GM23248 (cell line): ENCODE measurements around the gene KIF7. TPM values are rescaled to one million over a fixed set of nuclear protein-coding genes. Genes with fewer than 3 reads are reported as not detected.

ENCODE experiments used
- DNase-seq: peaks from one replicate; pipeline ENCODE4 v3.0.0-alpha.2; 2015
- H2AFZ ChIP-seq: fragments of 200-600 bp; sonication (generic); 2 replicates; pipeline ENCODE4 v1.6.1; 2016; ENCODE audit warnings: antibody characterized with exemption
- H3F3A ChIP-seq: fragments of 200-600 bp; sonication (generic); 2 replicates; pipeline ENCODE4 v1.6.1; 2016; ENCODE audit warnings: mild to moderate bottlenecking, antibody characterized with exemption, mixed run types; ENCODE audit not compliant: insufficient read depth
- H3K27ac ChIP-seq: fragments of 200-600 bp; sonication (generic); 2 replicates; pipeline ENCODE4 v1.5.1; 2016; ENCODE audit warnings: mild to moderate bottlenecking
- H3K27me3 ChIP-seq: fragments of 200-600 bp; sonication (generic); replicated peaks from 2 replicates; pipeline ENCODE4 v1.6.1; 2016; ENCODE audit warnings: mild to moderate bottlenecking; ENCODE audit not compliant: insufficient read depth
- H3K36me3 ChIP-seq: fragments of 200-600 bp; sonication (generic); 2 replicates; pipeline ENCODE4 v1.6.1; 2016; ENCODE audit warnings: low read depth, mild to moderate bottlenecking
- H3K4me1 ChIP-seq: fragments of 200-600 bp; sonication (generic); 2 replicates; pipeline ENCODE4 v1.6.1; 2016; ENCODE audit warnings: mild to moderate bottlenecking; ENCODE audit not compliant: insufficient read depth
- H3K4me2 ChIP-seq: fragments of 200-600 bp; sonication (generic); one replicate; pipeline ENCODE4 v1.6.1; 2016; ENCODE audit warnings: mild to moderate bottlenecking; ENCODE audit not compliant: unreplicated experiment
- H3K4me3 ChIP-seq: fragments of 200-600 bp; sonication (generic); 2 replicates; pipeline ENCODE4 v1.5.1; 2016; ENCODE audit warnings: mild to moderate bottlenecking
- H3K79me2 ChIP-seq: fragments of 200-600 bp; sonication (generic); 2 replicates; pipeline ENCODE4 v1.6.1; 2016; ENCODE audit warnings: mild to moderate bottlenecking; ENCODE audit not compliant: insufficient read depth
- H3K9ac ChIP-seq: fragments of 200-600 bp; sonication (generic); 2 replicates; pipeline ENCODE4 v1.6.1; 2016; ENCODE audit warnings: mild to moderate bottlenecking
- H3K9me2 ChIP-seq: fragments of 200-600 bp; sonication (generic); 2 replicates; pipeline ENCODE4 v1.6.1; 2016; ENCODE audit warnings: mixed run types, mild to moderate bottlenecking, moderate library complexity; ENCODE audit not compliant: insufficient read depth
- H3K9me3 ChIP-seq: fragments of 200-600 bp; sonication (generic); one replicate; pipeline ENCODE4 v1.6.1; 2017; ENCODE audit warnings: low read depth
- H4K20me1 ChIP-seq: fragments of 200-600 bp; sonication (generic); 2 replicates; pipeline ENCODE4 v1.6.0; 2016; ENCODE audit not compliant: insufficient read depth
- EZH2 ChIP-seq: fragments of 200-600 bp; sonication (generic); IDR thresholded peaks from 2 replicates; pipeline ENCODE4 v1.6.1; 2018; ENCODE audit warnings: antibody characterized with exemption, mild to moderate bottlenecking; ENCODE audit not compliant: insufficient read depth, poor library complexity, severe bottlenecking
- EZH2phosphoT487 ChIP-seq: fragments of 200-600 bp; sonication (generic); IDR thresholded peaks from 2 replicates; pipeline ENCODE4 v1.6.1; 2018; ENCODE audit warnings: antibody characterized with exemption, moderate library complexity, mild to moderate bottlenecking, low read depth; ENCODE audit not compliant: insufficient read depth
- WGBS, 2 experiments: methylation state at CpG; one replicate each; pipeline ENCODE4 v1.1.6; 2015 to 2017; ENCODE audit warnings: low lambda C conversion rate in 2 of 2, low coverage in 1 of 2; ENCODE audit errors: missing lambda C conversion rate in 2 of 2; 5-methylcytosine and 5-hydroxymethylcytosine counted together
- in situ Hi-C: fragments of 300-500 bp; cut with MboI; formaldehyde crosslinking; loops from 2 replicates; pipeline ENCODE4 v1.15.0; 2020
- polyA plus RNA-seq: library from polyadenylated mRNA; unstranded; fragments of >200 nt; fragmentation: Nextera tagmentation; extraction: Ambion mirVana; gene quantifications from 2 replicates; pipeline ENCODE4 v1.2.1, GENCODE V29; 2016
- total RNA-seq: library from RNA; depleted of rRNA; stranded (reverse); fragments of >200 nt; shearing (Covaris generic); gene quantifications from 2 replicates; pipeline ENCODE4 v1.2.3, GENCODE V29; 2014

Gene KIF7
- total and polyA plus RNA-seq, 2 experiments from 2014 or later = 6.9 to 30.0 TPM

DNA sequence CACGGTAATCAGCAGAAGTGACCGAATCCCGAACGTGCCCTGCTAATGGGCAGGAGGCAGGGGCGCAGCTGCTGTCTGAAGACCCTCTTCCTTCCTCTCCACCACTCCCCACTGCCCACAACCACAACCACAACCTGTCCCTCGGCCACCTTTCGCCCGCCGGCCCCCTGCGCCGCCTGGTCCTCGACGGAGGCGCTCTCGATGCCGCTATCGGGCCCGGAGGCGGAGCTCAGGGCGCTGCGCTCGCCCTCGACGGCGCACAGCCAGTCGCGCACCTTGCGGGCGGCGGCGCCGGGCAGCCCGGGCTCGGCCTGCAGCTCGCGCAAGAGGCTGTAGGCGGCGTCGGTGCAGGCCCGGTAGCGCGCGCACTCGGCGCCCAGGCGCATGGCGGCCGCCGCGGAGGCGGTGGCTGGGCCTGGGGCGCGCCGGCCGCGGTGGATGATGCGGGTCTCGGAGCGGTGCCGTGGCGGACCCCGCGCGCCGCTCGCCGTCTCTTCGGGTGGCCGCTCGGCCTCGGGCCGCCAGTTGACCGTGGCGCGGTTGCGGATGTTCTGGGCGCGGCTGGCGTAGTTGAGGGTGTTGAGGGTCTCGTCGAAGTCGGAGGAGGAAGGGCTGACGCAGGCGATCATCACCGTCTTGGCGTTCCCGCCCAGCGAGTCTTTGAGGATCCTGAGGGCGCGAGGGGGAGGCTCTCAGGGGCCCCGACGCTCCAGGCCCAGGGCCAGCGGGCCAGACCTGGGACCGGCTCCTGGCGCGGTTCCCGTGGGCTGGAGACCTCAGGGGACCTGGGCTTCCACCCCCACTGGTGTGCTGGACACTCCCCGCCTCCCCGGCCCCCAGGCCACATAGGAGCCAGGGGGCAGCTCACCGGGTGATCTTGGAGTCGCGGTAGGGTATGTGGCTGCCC, 6.9 kb downstream of the KIF7 start:
- no peak for TF ChIP-seq EZH2phosphoT487
- TF ChIP-seq EZH2 = no peak
- in situ Hi-C loops = no loop called here

DNA sequence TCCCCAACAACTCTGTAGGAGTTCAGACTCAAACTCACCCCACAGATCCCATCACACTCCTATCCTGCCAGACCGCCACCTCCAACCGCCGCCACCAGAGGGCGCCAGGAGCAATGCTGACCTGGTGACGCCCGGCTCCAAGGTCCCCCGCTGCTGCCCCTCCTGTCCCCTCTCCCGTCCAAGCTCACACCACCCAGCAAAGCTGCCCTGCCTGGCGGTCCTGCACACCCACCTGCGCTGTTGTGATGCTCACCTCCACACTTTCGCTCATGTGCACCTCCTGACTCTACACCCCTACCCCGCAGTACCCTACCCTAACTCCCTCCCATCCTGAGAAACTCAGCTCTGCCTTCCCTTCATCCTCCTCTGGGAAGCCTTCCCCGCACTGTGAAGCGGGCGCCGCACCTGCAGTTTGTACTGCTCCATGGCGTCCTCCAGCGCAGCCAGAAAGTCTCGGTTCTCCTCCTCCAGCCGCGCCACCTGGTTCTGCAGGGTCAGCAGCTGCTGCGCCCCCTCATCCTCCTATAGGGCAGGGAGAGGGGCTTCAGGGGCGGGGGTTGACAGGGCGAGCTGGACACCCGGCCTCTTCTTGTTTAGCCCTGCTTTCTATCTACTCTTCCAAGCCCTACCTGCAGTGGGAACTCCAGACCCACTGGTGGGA, 7.9 kb downstream of the KIF7 start:
- 55 to 57% methylated on average over 25 of the region's 25 CpGs for WGBS, 2 experiments
- Histone ChIP-seq H2AFZ (no peak overlapping the region), H3K4me3 (no peak overlapping the region), H3K9me3 (no peaks in the 10 kb centered on the region), H3K4me1 (no peaks in the 10 kb centered on the region), H3K36me3 (peaks cover 14% of the 10 kb centered on the region), H3F3A (no peaks in the 10 kb centered on the region), H3K27me3 (no peaks in the 10 kb centered on the region), H3K9ac (no peak overlapping the region), H3K4me2 (no peak overlapping the region), H4K20me1 (no peaks in the 10 kb centered on the region), H3K27ac (no peak overlapping the region), H3K79me2 (peaks cover 24% of the 10 kb centered on the region), H3K9me2 (no peaks in the 10 kb centered on the region)
- in situ Hi-C loops = no loop called here
- DNase-seq = peak; percentile 69
- TF ChIP-seq EZH2phosphoT487 = no peak
- TF ChIP-seq EZH2 = no peak

More for the DNA sequence above, 6.9 kb downstream of the KIF7 start:
- Histone ChIP-seq H4K20me1 (no peaks in the 10 kb centered on the region), H3F3A (no peaks in the 10 kb centered on the region), H3K9me3 (no peaks in the 10 kb centered on the region), H3K27ac (no peak overlapping the region), H2AFZ (no peak overlapping the region), H3K9me2 (no peaks in the 10 kb centered on the region), H3K9ac (no peak overlapping the region), H3K4me1 (no peaks in the 10 kb centered on the region), H3K4me3 (no peak overlapping the region), H3K36me3 (peaks cover 4% of the 10 kb centered on the region; the same call in 1 of the 2 replicates), H3K4me2 (no peak overlapping the region), H3K27me3 (no peaks in the 10 kb centered on the region), H3K79me2 (peaks cover 34% of the 10 kb centered on the region)
- WGBS, 2 experiments = 96 to 97% methylated on average over 83 to 102 of the region's 102 CpGs
- no peak for DNase-seq

DNA sequence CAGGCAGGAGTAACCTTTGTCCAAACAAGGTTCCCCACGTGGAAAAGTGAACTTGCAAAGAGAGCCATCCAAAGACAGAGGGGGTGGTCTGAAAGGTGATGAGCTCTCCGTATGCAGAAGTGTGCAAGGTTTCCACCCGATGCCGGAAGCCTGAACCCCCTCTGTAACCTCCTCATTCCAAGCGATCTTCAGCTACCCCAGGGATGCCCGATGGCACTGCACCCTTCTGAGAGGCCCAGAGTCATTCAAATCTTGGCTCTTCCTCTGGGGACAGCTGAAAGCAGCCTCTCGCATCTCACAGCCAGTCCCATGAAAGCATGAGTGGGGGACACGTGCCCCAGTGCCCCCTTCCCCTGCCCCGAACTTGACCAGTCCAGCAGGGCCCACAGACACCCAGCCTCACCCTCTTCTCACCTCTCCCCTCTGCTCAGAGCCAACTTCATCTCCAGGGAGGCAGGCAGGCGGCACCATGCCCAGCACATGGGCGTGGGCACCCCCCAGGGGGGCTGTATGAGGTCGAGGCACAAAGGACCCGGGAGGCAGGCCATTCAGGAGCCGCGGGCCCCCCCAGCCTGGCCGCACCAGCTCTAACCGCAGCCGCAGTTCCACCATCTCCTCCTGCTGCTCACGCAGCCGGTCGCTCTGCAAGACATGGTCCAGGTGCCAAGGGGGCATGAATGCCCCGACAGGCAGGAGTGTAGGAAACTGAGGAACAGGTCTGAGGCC, 8.7 kb downstream of the KIF7 start:
- Histone ChIP-seq H3K4me3 (no peak overlapping the region), H3K4me1 (no peaks in the 10 kb centered on the region), H3K9me2 (no peaks in the 10 kb centered on the region), H3K79me2 (peaks cover 16% of the 10 kb centered on the region), H3F3A (no peaks in the 10 kb centered on the region), H3K9ac (no peak overlapping the region), H4K20me1 (no peaks in the 10 kb centered on the region), H2AFZ (no peak overlapping the region), H3K36me3 (peaks cover 14% of the 10 kb centered on the region), H3K27ac (no peak overlapping the region), H3K9me3 (no peaks in the 10 kb centered on the region), H3K4me2 (no peak overlapping the region), H3K27me3 (no peaks in the 10 kb centered on the region)
- no peak for DNase-seq
- in situ Hi-C loops = no loop called here
- TF ChIP-seq EZH2phosphoT487 = no peak
- TF ChIP-seq EZH2 = no peak
- WGBS, 2 experiments = 74 to 76% methylated on average over 20 to 22 of the region's 22 CpGs

DNA sequence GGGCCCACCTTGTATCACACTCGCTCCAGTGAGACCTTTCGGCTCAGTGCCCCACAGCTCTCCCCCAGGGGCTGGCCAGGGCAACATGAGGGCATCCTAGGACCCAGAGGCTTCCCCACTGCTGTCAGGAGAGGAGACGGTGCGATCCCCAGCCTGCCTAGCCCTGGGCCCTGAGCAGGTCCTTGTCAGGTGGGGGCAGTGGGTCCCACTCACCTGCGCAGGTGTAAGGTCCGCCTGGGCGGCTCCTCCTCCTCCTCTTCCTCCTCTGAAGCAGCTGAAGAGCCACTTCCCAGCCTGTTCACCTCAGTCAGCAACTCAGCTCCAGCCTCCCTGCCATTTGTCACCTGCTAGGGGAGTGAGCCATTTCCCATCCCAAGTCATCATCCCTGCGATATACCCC, 9.6 kb downstream of the KIF7 start:
- no peaks in the 10 kb centered on the region for H3K4me1 ChIP-seq
- TF ChIP-seq EZH2 (no peak), EZH2phosphoT487 (no peak)
- WGBS, 2 experiments = 83 to 91% methylated on average over 7 to 8 of the region's 8 CpGs
- no peak overlapping the region for H3K27ac ChIP-seq
- no peak overlapping the region for H2AFZ ChIP-seq
- no peaks in the 10 kb centered on the region for H4K20me1 ChIP-seq
- peaks cover 19% of the 10 kb centered on the region for H3K36me3 ChIP-seq
- H3K4me2 ChIP-seq = no peak overlapping the region
- in situ Hi-C loops = no loop called here
- H3K9me3 ChIP-seq = no peaks in the 10 kb centered on the region
- no peak for DNase-seq
- H3K9ac ChIP-seq = no peak overlapping the region
- H3F3A ChIP-seq = no peaks in the 10 kb centered on the region
- H3K27me3 ChIP-seq = no peaks in the 10 kb centered on the region
- H3K4me3 ChIP-seq = no peak overlapping the region
- H3K79me2 ChIP-seq = peaks cover 7% of the 10 kb centered on the region
- H3K9me2 ChIP-seq = no peaks in the 10 kb centered on the region
